Embryonic facial prominence (tissue), 1 donor: ENCODE measurements around the gene KLF5.
"Not testable (repeated sequence)": the region's sequence is repeated elsewhere in the genome, so short reads cannot be mapped to it uniquely, and the experiment has no call there.

Source experiments
- DNase-seq: peaks from one replicate; pipeline ENCODE4 v3.0.0-alpha.2; 2016; ENCODE audit errors: extremely low spot score

KLF5 gene

DNA sequence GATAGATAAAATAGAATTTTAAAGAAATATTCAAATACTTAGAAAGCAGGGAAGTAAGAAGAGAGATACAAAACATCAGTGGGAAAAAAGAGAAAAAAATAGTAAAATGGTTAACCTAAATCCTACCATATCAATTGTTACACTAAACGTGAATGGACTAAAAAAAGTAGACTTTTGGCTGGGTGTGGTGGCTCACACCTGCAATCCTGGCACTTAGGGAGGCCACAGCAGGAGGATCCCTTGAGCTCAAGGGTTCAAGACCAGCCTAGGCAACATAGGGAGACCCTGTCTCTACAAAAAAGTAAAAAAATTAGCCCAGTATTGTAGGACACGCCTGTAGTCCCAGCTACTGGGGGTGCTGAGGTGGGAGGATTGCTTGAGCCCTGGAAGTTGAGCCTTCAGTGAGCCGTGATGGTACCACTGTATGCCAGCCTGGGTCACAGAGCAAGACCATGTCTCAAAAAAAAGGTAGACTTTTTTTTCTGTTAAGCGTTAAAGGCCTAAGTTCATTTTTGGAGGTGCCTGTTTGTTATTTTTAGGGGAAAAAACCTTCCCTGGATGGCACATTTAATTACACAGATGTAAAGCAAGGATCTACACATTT is 29.6 kb downstream of the KLF5 start:
- no peak for DNase-seq

DNA sequence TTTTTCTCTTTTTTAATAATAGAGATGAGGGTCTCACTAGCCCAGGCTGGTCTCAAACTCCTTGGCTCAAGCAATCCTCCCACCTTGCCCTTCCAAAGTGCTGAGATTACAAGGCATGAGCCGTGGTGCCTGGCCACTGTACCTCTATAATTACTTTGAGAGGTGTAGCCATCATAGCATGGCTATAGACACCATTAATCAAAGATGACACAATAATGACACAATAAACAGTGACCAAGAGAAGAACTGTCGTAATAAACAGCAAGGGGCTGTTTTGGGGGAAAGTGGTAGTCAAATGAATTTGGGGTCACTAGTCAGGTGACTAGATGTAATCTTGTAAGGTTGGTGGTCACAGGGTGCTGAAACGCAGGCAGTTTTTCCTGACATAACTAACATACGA is 30.4 kb downstream of the KLF5 start:
- DNase-seq = no peak

GRCh38 chr13:73090116-73090822 is 31.5 kb downstream of the KLF5 start:
- DNase-seq = no peak

GRCh38 chr13:73090823-73091187 is 32.0 kb downstream of the KLF5 start:
- DNase-seq = no peak

GRCh38 chr13:73092829-73093228 is 34.0 kb downstream of the KLF5 start:
- no peak for DNase-seq

DNA sequence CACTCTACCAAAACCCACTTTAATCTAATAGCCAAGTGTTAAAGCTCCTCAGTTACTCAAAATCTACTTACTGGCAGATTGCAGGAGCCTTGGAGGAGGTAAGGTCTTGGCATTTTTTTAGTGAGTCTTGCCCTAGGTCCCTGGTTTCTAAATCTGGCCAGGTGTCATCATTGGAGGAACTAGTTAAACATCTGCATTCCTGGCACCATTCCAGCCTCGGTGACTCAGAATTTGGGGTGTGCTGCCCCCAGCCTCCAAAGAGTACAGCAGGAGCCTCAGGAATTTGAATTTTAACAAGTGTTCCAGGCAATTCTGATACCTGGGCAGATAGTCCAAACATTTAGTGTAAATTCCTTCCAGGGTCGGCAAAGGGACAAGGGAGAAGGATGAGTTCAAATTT is 37.4 kb downstream of the KLF5 start:
- DNase-seq = no peak

DNA sequence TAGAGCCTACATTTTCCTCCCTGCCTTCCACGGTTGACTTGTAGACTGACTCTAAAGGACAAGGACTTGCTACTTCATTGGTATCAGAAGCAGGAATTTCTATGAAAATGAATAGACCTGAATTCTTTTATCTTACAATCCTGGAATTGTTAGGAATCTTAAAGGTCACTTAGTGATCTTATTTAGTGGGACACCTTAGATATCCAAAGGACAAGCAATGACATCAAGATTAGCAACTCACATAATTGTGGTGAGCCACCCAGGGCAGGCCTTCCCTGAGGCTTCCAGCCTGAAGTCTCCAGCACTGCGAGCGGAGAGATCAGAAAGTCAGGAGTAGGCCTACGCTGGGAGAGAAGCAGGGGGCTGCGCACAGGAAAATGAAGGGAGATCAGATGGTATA is 37.8 kb downstream of the KLF5 start:
- no peak for DNase-seq

DNA sequence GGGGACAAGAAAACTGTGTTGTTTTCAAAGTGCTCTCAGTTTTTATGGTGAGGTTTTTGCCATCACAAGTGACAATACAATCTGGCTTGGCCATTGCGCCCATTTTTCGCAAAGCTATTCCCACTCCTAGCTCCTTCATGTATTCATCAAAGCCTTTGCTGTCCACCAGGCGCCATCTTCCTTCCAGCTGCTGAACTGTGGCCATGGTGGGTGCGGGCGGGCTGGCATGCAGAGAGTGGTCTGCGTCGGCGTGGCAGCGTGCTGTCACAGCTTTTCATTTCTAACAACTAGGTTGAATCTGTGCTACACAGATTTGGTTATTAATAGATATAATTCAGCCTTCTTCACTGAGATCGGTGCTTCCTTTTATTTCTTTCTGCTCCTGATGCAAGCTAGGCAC is 42.0 kb downstream of the KLF5 start:
- not testable (repeated sequence) for DNase-seq

DNA sequence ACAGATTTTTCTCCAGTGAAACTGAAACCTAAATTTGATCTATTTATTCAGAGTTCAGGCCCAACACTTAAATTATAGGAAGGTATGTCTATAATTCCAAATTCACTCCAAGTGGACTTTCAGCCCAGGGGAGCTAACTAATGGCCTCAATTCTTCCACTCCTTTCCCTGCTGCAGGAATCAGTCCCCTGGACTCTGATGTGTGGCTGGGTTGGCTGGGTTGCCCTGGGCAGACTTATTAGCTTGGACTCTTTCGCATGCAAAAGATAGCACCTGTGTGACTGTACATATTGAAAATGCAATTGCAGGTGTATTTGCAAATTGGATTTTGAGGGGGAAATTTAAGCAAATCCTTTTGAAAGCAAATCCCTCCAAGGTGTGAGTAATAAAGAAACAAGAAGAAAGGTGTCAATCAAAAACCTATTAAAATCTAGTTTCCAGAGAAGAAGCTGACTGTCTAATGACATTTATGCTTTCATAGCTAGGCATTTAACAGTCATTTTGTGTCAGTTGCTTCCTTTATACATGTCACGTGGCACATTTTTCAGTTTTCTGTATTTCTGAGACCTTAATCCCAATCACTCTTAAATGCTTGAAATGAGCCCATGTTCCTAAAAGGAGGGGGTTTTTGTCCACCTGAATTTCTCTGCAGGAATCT is 42.7 kb downstream of the KLF5 start:
- DNase-seq = no peak

GRCh38 chr13:73103238-73103637 is 44.4 kb downstream of the KLF5 start:
- DNase-seq = no peak

- no peak for DNase-seq
These were observed 47.8 kb downstream of the KLF5 start for GRCh38 chr13:73106513-73107178.

DNA sequence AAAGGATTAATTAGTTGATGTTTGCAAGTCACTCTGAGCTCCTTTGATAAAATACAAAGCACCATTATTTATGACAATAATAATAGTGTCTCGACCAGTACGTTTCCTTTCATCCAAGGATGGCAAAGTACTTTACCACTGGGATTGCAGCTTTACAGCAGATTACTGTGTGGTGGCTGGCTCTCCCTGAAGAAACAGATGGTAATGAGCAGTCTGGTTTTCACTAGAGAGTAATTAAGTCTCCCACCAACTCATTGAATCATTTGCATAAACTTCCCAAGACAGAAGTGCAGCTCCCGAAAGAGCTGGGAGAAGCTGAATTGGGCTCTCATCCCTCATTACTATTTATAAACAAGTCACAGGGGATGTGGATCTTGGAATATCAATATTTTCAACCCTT is 48.7 kb downstream of the KLF5 start:
- no peak for DNase-seq

GRCh38 chr13:73107970-73108369 is 49.2 kb downstream of the KLF5 start:
- no peak for DNase-seq

DNA sequence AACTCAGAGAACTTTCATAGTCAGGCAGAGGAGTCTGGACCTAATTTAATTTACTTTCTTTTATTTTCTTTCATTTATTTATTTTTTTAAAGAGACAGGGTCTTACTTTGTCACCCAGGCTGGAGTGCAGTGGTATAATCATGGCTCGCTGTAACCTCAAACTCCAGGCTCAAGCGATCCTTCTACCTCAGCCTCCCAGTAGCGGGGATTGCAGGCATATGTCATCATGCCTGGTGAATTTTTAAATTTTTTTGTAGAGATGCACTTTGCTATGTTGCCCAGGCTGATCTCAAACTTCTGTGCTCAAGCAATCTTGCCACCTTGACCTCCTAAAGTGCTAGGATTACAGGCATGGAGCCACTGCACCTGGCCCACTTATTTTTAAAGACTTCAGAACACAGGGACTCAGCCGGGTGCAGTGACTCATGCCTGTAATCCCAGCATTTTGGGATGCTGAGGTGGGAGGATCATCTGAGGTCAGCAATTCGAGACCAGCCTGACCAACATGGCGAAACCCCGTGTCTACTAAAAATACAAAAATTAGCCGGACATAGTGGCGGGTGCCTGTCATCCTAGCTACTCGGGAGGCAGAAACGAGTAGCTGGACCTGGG is 50.6 kb downstream of the KLF5 start:
- no peak for DNase-seq

DNA sequence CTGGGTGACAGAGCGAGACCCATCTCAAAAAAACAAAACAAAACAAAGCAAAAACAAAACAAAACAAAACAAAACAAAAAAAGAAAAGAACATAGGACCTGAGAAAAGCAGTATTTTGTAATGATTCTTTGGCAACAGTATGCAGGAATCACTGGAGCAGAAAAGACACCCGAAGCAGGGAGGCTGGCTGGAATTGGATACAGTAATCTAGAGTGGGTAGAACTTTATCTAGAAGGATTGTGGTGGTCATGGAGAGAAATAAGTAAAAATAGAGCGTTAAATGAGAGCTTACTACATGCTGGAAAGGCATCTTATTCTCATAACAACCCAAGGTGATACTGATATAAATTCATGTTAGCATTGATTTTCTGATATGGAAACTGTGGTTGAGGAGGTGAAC is 51.2 kb downstream of the KLF5 start:
- no peak for DNase-seq

GRCh38 chr13:73110814-73111213 is 52.0 kb downstream of the KLF5 start:
- DNase-seq = no peak

DNA sequence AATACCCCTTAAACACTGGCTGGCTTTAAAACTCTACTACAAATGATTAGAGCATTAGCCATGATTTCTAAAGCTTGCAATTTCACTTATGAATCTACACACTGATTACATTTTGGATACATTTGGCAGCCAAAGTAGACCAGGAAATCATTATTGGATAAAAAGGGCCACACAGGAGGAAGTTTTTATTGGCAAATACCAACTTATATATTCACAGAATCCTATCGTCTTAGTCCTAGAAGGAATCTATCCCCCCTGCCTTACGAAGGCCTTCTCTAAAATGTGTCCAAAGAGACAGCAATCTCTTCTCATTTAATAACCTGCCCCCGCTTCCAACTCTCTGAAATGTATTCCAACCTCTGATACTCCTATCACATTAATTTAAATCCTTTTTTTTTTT is 52.5 kb downstream of the KLF5 start:
- DNase-seq = no peak

DNA sequence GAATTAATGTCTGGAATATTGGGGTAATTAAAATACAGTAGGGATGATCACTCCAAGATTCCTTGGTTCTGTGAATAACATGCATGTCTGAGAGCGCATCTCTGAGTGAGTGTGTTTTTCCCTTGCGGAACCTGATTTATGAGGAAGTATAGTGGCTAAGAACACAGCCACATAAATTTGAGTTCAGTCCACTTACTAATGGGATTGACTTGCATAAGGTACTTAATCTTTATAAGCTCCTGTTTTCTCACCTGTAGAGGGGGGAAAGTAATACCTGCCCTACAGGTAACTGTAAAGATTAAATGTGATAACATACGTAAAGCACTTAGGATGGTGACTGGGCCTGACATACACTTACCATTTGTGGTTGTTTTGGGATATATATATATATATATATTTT is 60.8 kb downstream of the KLF5 start:
- DNase-seq = no peak
